Activated T-cell treated with anti-CD3 and anti-CD28 coated beads for 4 hours (primary cell): ENCODE data around the gene PSTPIP1.

Experiments used
- DNase-seq: peaks from one replicate; pipeline ENCODE4 v3.0.0-alpha.2; 2020

PSTPIP1 gene

DNA sequence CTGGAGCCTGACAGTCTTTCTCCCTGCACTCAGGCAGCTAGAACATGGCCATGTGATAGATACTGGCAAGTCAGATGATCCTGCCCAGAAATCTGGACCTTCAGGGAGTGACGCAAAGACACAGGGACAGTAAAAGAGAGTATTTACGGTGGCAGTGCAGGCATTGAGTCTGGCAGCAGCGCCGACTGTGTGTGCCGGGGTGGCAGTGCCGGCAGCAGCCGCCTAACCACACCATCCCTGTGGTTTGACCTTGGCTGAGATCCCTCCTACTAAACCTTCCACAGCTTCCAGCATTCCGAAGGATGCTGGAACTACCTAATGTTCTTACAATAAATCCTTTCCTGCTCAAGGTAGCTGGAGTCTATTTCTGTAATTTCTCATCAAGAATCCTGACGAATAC is 80.6 kb downstream of the PSTPIP1 start:
- no peak for DNase-seq

GRCh38 chr15:77076323-77076915 is 81.5 kb downstream of the PSTPIP1 start:
- no peak for DNase-seq

DNA sequence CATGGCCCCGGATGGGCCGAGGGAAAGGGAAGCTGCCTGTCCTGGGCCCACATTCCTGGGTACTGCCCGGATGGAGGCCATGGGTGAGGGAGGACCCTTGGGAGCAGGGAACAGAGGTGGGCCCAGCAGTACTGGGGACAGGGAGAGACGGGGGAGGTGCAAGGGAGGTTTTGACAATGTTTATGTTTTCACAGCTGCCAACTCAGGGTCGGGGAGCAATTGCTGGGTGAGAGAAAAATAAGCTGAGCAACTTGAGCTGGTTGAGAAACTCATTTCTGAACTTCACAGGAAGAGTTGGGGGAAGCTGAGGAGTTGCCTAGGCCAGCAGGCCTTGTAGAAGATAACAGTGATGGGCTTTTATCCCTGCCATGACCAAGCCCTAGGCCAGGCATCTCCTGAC is 87.0 kb downstream of the PSTPIP1 start:
- no peak for DNase-seq

GRCh38 chr15:77083381-77084160 is 88.6 kb downstream of the PSTPIP1 start:
- DNase-seq = peak; percentile 30

DNA sequence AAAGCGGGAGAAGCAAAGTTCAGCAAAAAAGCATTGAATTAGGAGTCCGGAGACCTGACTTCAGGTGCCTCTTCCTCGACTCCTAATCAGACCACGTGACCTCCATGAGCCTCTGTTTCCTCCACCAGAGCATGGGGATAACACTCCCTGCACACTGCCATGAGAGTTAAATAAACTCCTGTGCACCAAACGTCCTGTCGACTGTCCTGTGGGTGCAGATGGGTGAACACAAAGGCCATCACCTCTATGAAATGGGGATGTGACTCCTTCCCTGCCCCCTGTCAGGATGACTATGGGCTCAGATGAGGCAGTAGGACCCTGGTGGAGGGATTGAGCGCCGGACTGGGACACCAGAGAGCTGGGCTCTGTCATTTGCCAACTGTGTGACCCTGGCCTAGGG is 89.5 kb downstream of the PSTPIP1 start:
- no peak for DNase-seq

GRCh38 chr15:77085297-77085696 is 90.4 kb downstream of the PSTPIP1 start:
- DNase-seq = no peak
